Subcutaneous abdominal adipose tissue (tissue), 5 donors: Measurements from ENCODE around the gene FAM131B.

Experiments used
- H3K27ac ChIP-seq: one replicate; pipeline ENCODE4 v1.7.0; 2013; ENCODE audit warnings: low read depth, mild to moderate bottlenecking, inconsistent platforms, low read length, moderate library complexity
- H3K27me3 ChIP-seq, 5 donors: one replicate each; pipeline ENCODE4 v1.7.0; 2013; ENCODE audit warnings: low read length in 5 of 5, inconsistent platforms in 1 of 5; ENCODE audit not compliant: control insufficient read depth in 5 of 5, insufficient read depth in 4 of 5
- H3K36me3 ChIP-seq, 5 donors: one replicate each; pipeline ENCODE4 v1.7.0; 2013; ENCODE audit warnings: low read length in 5 of 5; ENCODE audit not compliant: control insufficient read depth in 5 of 5, insufficient read depth in 5 of 5
- H3K4me1 ChIP-seq, 5 donors: one replicate each; pipeline ENCODE4 v1.7.0; 2013; ENCODE audit warnings: low read length in 5 of 5, mild to moderate bottlenecking in 3 of 5, moderate library complexity in 1 of 5; ENCODE audit not compliant: control insufficient read depth in 5 of 5, insufficient read depth in 5 of 5
- H3K4me3 ChIP-seq, 5 donors: one replicate each; pipeline ENCODE4 v1.7.0; 2013; ENCODE audit warnings: low read length in 5 of 5, low read depth in 1 of 5
- H3K9ac ChIP-seq, 5 donors: one replicate each; pipeline ENCODE4 v1.7.0; 2013; ENCODE audit warnings: low read length in 5 of 5, mild to moderate bottlenecking in 4 of 5, moderate library complexity in 3 of 5
- H3K9me3 ChIP-seq, 5 donors: one replicate each; pipeline ENCODE4 v1.7.0; 2013; ENCODE audit warnings: low read length in 5 of 5; ENCODE audit not compliant: control insufficient read depth in 5 of 5
- donor health status: healthy.
- donor health status: healthy.
- donor health status: healthy.
- donor health status: healthy.
- donor health status: healthy.

FAM131B gene

GRCh38 chr7:143362131-143363015, at the start of gene FAM131B:
Gene FAM131B, minus strand, starts transcription at chr7:143362713. Its CDS starts 110 bp downstream, at chr7:143362603.
- Histone ChIP-seq H3K27ac (no peak within 1 kb of the TSS), H3K27me3 (peaks cover 13 to 37% (median 19%) of the 10 kb centered on the region in 5 donors), H3K4me3 (peak within 1 kb of the TSS in 4 of 5 donors; percentile 59 to 71 (median 62)), H3K9me3 (no peaks in the 10 kb centered on the region), H3K9ac (peak within 1 kb of the TSS in 1 of 5 donors; percentile 27), H3K4me1 (peaks cover 0 to 12% (median 9%) of the 10 kb centered on the region in 5 donors), H3K36me3 (no peaks in the 10 kb centered on the region)

GRCh38 chr7:143411976-143412708, 49.6 kb upstream of the FAM131B start:
- H3K4me3 ChIP-seq, result no peak overlapping the region

GRCh38 chr7:143410521-143411004, 48.0 kb upstream of the FAM131B start:
- Histone ChIP-seq H3K27ac (no peak overlapping the region), H3K27me3 (no peaks in the 10 kb centered on the region)

More at GRCh38 chr7:143411976-143412708, 49.6 kb upstream of the FAM131B start:
- Histone ChIP-seq H3K27ac (no peak overlapping the region), H3K4me1 (peaks cover 4 to 40% (median 32%) of the 10 kb centered on the region in 5 donors), H3K36me3 (no peaks in the 10 kb centered on the region), H3K27me3 (no peaks in the 10 kb centered on the region), H3K9me3 (no peaks in the 10 kb centered on the region), H3K9ac (no peak overlapping the region)

GRCh38 chr7:143408686-143409561, 46.4 kb upstream of the FAM131B start, which contains the start of gene EPHA1:
Gene EPHA1, minus strand, starts transcription at chr7:143408856. Its CDS starts 51 bp downstream, at chr7:143408805.
- Histone ChIP-seq H3K4me3 (peak within 1 kb of the TSS in 2 of 5 donors; percentile 24 to 26), H3K27ac (no peak within 1 kb of the TSS), H3K9ac (no peak within 1 kb of the TSS), H3K4me1 (peaks cover 6 to 42% (median 32%) of the 10 kb centered on the region in 5 donors), H3K9me3 (no peaks in the 10 kb centered on the region), H3K36me3 (no peaks in the 10 kb centered on the region), H3K27me3 (no peaks in the 10 kb centered on the region)

More at GRCh38 chr7:143410521-143411004, 48.0 kb upstream of the FAM131B start:
- Histone ChIP-seq H3K9me3 (no peaks in the 10 kb centered on the region), H3K36me3 (no peaks in the 10 kb centered on the region), H3K4me3 (peak overlapping the region in 1 of 5 donors; percentile 26), H3K4me1 (peaks cover 4 to 36% (median 28%) of the 10 kb centered on the region in 5 donors), H3K9ac (no peak overlapping the region)

- no peak overlapping the region for H3K4me3 ChIP-seq
- H3K36me3 ChIP-seq, result no peaks in the 10 kb centered on the region
- H3K27ac ChIP-seq, result no peak overlapping the region
- H3K9me3 ChIP-seq, result no peaks in the 10 kb centered on the region
- no peaks in the 10 kb centered on the region for H3K27me3 ChIP-seq
- peaks cover 6 to 42% (median 32%) of the 10 kb centered on the region in 5 donors for H3K4me1 ChIP-seq
- H3K9ac ChIP-seq, result no peak overlapping the region
Measured at GRCh38 chr7:143408252-143408685, 45.8 kb upstream of the FAM131B start.

- Histone ChIP-seq H3K4me3 (no peak overlapping the region), H3K4me1 (peaks cover 6 to 42% (median 32%) of the 10 kb centered on the region in 5 donors), H3K27me3 (no peaks in the 10 kb centered on the region), H3K9me3 (no peaks in the 10 kb centered on the region), H3K27ac (no peak overlapping the region), H3K9ac (no peak overlapping the region), H3K36me3 (no peaks in the 10 kb centered on the region)
Measured at GRCh38 chr7:143407287-143408251, 45.1 kb upstream of the FAM131B start.

GRCh38 chr7:143406002-143406357, 43.5 kb upstream of the FAM131B start:
- Histone ChIP-seq H3K27ac (no peak overlapping the region), H3K27me3 (no peaks in the 10 kb centered on the region), H3K4me1 (peaks cover 6 to 35% (median 19%) of the 10 kb centered on the region in 5 donors)

GRCh38 chr7:143405173-143406001, 42.9 kb upstream of the FAM131B start:
- peak overlapping the region in 1 of 5 donors; percentile 26 for H3K9ac ChIP-seq
- H3K27ac ChIP-seq, result no peak overlapping the region
- H3K36me3 ChIP-seq, result no peaks in the 10 kb centered on the region
- peaks cover 6 to 30% (median 15%) of the 10 kb centered on the region in 5 donors for H3K4me1 ChIP-seq
- no peak overlapping the region for H3K4me3 ChIP-seq
- no peaks in the 10 kb centered on the region for H3K27me3 ChIP-seq
- H3K9me3 ChIP-seq, result no peaks in the 10 kb centered on the region

More at GRCh38 chr7:143406002-143406357, 43.5 kb upstream of the FAM131B start:
- Histone ChIP-seq H3K4me3 (no peak overlapping the region), H3K36me3 (no peaks in the 10 kb centered on the region), H3K9me3 (no peaks in the 10 kb centered on the region), H3K9ac (no peak overlapping the region)
